VCaP (cell line): ENCODE results near the gene SCIMP.
"Not testable (repeated sequence)": the region's sequence is repeated elsewhere in the genome, so short reads cannot be mapped to it uniquely, and the experiment has no call there.

Experiments
- H3K27ac ChIP-seq: fragments of 450-650 bp; 2 replicates; pipeline ENCODE4 v1.5.1; 2017
- TF ChIP-seq, protein P1 (sequence below): fragments of 450-650 bp; conservative IDR thresholded peaks from 2 replicates; pipeline ENCODE4 v1.5.1; 2017; ENCODE audit warnings: mild to moderate bottlenecking, moderate library complexity

The SCIMP gene

DNA sequence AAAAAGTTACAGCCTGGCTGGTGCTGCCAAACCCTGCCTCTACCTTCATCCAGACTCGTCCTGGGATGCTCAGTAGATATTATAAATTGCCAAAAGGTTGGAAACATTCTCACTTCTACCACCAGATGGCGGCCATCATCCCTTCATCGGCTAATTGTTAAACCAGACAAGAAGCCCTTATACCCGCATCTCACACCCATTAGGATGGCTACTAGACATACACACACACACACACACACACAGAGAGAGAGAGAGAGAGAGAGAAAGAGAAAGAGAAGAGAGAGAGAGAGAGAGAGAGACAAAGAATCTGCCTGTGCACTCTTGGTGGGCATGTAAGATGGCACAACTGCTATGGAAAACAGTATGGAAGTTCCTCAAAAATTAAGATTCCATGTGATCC is 15.0 kb upstream of the SCIMP start:
- H3K27ac ChIP-seq, result no peak overlapping the region
- TF ChIP-seq, protein P1, sequence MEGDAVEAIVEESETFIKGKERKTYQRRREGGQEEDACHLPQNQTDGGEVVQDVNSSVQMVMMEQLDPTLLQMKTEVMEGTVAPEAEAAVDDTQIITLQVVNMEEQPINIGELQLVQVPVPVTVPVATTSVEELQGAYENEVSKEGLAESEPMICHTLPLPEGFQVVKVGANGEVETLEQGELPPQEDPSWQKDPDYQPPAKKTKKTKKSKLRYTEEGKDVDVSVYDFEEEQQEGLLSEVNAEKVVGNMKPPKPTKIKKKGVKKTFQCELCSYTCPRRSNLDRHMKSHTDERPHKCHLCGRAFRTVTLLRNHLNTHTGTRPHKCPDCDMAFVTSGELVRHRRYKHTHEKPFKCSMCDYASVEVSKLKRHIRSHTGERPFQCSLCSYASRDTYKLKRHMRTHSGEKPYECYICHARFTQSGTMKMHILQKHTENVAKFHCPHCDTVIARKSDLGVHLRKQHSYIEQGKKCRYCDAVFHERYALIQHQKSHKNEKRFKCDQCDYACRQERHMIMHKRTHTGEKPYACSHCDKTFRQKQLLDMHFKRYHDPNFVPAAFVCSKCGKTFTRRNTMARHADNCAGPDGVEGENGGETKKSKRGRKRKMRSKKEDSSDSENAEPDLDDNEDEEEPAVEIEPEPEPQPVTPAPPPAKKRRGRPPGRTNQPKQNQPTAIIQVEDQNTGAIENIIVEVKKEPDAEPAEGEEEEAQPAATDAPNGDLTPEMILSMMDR, result peak; percentile 71

DNA sequence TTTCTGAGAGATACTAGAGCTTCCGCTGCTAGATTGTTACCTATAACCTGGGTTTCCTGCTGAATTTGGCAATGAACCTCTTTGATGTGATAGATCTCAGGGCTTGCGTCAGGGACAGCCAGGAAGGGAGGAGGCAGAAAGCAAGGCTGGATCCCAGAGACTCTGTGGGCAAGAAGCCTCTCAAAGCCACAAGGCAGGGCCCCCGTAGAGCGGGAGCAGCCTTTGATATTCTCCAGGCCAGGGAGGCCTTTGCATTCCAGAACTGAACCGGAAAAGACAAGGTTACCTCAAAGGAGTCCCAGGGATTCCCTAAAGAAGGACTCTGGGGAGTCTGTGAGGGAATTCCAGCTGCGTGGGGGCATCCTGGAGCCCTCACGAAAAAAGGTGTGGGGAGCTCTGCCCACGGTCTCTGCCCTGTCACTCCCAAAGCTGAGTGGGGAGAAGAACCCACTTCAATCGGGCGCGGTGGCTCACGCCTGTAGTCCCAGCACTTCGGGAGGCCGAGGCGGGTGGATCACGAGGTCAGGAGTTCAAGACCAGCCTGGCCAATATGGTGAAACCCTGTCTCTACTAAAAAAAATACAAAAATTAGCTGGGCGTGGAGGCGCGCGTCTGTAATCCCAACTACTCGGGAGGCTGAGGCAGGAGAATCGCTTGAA is 14.3 kb upstream of the SCIMP start:
- H3K27ac ChIP-seq, result no peak overlapping the region
- TF ChIP-seq, protein P1, result no peak

DNA sequence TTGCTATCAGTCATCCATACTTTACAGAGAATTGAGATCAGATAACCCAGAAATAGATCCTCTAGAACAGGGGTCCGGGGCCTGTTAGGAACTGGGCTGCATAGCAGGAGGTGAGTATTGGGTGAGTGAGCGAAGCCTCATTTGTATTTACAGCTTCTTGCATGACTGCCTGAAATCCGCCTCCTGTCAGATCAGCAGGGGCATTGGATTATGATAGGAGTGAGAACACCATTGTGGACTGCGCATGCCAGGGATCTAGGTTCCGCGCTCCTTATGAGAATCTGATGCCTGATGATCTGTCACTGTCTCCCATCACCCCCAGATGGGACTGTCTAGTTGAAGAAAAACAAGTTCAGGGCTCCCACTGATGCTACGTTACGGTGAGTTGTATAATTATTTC is 13.0 kb upstream of the SCIMP start:
- TF ChIP-seq, protein P1, result no peak
- H3K27ac ChIP-seq, result no peak overlapping the region

DNA sequence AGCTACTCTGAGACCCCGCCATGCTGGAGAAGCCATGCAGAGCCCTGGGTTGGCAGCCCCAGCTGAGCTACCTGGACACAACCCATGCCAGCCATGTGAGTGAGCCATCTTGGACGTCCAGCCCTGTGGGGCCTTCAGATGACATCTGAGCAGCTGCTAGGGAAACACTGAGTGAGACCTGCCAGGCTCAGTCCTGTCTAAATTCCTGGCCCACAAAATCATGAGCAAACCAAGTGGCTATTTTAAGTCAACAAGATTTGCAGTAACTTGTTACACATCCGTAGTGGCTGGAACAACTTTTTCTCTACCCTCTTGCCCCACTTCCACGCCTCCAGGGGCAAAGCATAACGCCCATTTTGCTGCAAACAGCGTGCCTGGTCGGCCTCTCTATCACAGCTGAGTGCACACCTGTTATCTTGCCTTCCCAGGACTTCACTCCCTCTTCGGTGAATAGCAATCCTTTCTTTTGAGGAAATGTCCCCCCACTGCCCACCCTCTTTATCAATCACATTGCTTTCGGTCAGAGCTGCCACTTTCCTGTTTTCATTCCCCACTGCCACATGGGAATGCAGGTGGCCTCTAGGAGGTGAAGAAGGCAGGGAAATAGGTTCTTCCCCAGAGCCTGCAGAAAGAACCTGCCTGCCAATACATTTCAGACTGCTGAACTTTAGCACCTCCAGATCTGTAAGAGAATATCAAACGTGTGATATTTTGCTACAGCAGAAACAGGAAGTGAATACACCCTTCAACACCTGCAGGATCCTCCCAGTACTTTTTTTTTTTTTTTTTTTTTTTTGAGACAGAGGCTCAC is 7.4 kb upstream of the SCIMP start:
- H3K27ac ChIP-seq, result no peak overlapping the region
- TF ChIP-seq, protein P1, result no peak

DNA sequence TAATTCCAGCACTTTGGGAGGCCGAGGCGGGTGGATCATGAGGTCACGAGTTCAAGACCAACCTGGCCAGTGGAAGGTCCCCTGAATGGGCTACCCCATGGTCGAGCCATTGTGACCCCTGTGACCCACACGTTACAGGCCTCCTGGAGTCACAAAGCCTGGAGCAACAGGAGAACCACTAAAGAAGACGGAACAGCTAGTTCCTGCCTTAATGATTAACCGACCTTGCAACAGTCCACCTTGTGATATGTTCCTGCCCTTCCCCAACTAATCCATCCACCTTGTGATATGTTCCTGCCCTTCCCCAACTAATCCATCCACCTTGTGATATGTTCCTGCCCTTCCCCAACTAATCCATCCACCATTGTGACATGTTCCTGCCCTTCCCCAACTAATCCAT is 5.1 kb upstream of the SCIMP start:
- not testable (repeated sequence) for H3K27ac ChIP-seq

DNA sequence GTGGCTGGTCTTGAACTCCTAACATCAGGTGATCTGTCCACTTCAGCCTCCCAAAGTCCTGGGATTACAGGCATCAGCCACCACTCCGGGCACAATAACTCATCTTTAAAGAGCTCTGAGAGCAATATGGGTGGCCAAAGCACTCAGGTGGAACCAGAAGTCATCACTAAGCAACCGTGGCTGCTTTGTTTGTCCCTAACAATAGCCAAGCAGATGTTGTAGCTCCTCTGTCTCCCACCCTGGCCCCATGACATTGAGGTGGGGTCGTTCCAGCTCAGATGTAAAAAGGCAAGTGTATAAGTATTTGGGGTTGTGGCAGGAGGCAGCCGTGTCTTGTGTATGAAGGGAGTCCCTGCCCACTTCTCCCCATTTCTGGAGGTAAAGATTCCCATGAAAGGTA is 3.7 kb upstream of the SCIMP start:
- TF ChIP-seq, protein P1, result no peak
- no peak overlapping the region for H3K27ac ChIP-seq

DNA sequence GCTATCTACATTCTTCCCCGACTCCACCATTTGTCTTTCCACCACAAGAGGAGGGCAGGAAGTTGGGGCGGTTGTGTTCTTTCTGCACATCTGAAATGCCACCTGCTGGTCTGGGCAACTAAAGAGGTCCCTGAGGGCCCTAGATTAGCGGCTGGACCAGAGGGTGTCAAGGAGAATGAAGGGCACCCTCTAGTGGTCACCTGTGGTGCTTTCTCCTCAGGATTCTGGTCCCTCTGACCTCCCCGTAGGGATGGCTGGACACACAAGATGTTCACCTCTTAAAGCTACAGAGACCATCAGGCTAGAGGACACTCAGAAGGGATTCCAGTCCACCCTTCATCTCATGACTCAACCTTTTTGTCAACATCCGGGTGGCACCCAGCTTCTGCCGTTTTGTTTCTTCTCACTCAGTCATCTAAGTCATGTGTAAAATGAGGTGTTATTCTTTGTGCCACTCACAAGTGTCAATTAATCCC is 2.9 kb upstream of the SCIMP start:
- TF ChIP-seq, protein P1, result peak; percentile 64

More for the DNA sequence above, 2.9 kb upstream of the SCIMP start:
- no peak overlapping the region for H3K27ac ChIP-seq
